Sigmoid colon (tissue), 7 donors: ENCODE results near the gene MAGI2. TPM values are rescaled to one million over a fixed set of nuclear protein-coding genes. Genes with fewer than 3 reads are reported as not detected.

Experiments
- DNase-seq: peaks from one replicate; pipeline ENCODE4 v3.0.0-alpha.2; 2019
- H3K27ac ChIP-seq, 4 donors: fragments of 200-600 bp; sonication (generic); one replicate each; pipeline ENCODE4 v1.5.1; 2016 to 2019; ENCODE audit warnings: mild to moderate bottlenecking in 1 of 4
- H3K27me3 ChIP-seq, 3 donors: fragments of 200-600 bp; sonication (generic); one replicate each; pipeline ENCODE4 v1.5.1; 2019; ENCODE audit warnings: mild to moderate bottlenecking in 1 of 3
- H3K36me3 ChIP-seq, 4 donors: fragments of 200-600 bp; sonication (generic); one replicate each; pipeline ENCODE4 v1.5.1; 2016 to 2019
- H3K4me1 ChIP-seq, 4 donors: fragments of 200-600 bp; sonication (generic); one replicate each; pipeline ENCODE4 v1.5.1; 2017 to 2019
- H3K4me3 ChIP-seq, 4 donors: fragments of 200-600 bp; sonication (generic); one replicate each; pipeline ENCODE4 v1.5.1; 2017 to 2019; ENCODE audit warnings: mild to moderate bottlenecking in 2 of 4, moderate library complexity in 1 of 4
- H3K9me3 ChIP-seq, 4 donors: fragments of 200-600 bp in 3 of 4; sonication (generic) in 3 of 4; one replicate each; pipeline versions ENCODE4 v1.5.1 to v1.6.1; 2013 to 2019
- EP300 ChIP-seq, 4 donors: sonication (generic); formaldehyde crosslinking; IDR thresholded peaks; one replicate each; pipeline ENCODE4 v1.6.1; 2017; ENCODE audit warnings: antibody characterized with exemption in 4 of 4
- POLR2A ChIP-seq, 2 donors: fragments of 450-650 bp; IDR thresholded peaks; one replicate each; pipeline ENCODE4 v1.6.1; 2016; ENCODE audit warnings: antibody characterized with exemption in 2 of 2, mild to moderate bottlenecking in 2 of 2, moderate library complexity in 2 of 2
- POLR2AphosphoS5 ChIP-seq, 4 donors: sonication (generic); formaldehyde crosslinking; IDR thresholded peaks; one replicate each; pipeline ENCODE4 v1.6.1; 2017; ENCODE audit warnings: antibody characterized with exemption in 4 of 4
- whole genome bisulfite sequencing, 2 donors: extraction: QIAGEN DNeasy Blood & Tissue Kit; methylation state at CpG; one replicate each; pipeline ENCODE4 v1.1.7; 2013; 5-methylcytosine and 5-hydroxymethylcytosine counted together
- intact Hi-C: fragments of 100-400 bp; cut with DNase I; formaldehyde crosslinking; loops from one replicate; pipeline ENCODE4 v1.15.1; 2023
- polyA plus RNA-seq, 3 donors: library from polyadenylated mRNA; stranded (reverse); fragments of 200-250 nt; gene quantifications; one replicate each; pipeline ENCODE4 v1.2.3, GENCODE V29; 2013
- total RNA-seq, 4 donors: library from RNA; depleted of rRNA; stranded (reverse); fragments of >200 nt; gene quantifications; one replicate each; pipeline ENCODE4 v1.1.0, GENCODE V29; 2016
- TF ChIP-seq, protein P1 (sequence below), 4 experiments: fragments of 450-650 bp in 3 of 4; fragments of 200-600 bp in 1 of 4; IDR thresholded peaks; one replicate each; pipeline ENCODE4 v1.5.1; 2016 to 2019; ENCODE audit warnings: antibody characterized with exemption in 4 of 4, mild to moderate bottlenecking in 3 of 4, moderate library complexity in 2 of 4
- donor health status: healthy with polysubstance abuse.
- donor health status: Bipolar disorder and iron deficiency.
- donor health status: healthy.

Gene MAGI2
- total and polyA plus RNA-seq, 7 donors, result 0.69 to 26.9 (median 14.7) TPM

DNA sequence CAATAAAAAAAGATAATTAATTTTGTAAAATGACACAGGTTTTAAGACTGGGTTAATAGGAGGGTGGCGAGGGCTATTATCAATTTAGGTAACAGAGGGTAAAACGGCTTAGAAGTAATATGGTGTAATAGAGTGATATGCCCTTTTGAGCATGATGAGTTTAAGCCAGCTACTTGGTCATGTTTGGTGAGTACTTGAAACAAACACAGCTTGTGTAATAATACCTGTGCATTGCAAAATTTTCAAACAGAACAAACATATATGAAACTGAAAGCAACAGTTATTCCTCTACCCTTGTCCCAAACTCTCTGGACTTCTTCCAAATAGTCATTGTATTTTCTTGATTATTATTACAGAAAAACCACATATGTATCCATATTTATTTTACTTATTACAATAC lies 241.7 kb downstream of the MAGI2 start:
- H3K9me3 ChIP-seq, result no peaks in the 10 kb centered on the region
- H3K27me3 ChIP-seq, result no peaks in the 10 kb centered on the region
- no peak overlapping the region for H3K4me3 ChIP-seq
- no peak for DNase-seq
- intact Hi-C loops, result no loop called here
- no peak overlapping the region for H3K27ac ChIP-seq
- H3K4me1 ChIP-seq, result no peaks in the 10 kb centered on the region
- H3K36me3 ChIP-seq, result no peaks in the 10 kb centered on the region
- no peak for TF ChIP-seq EP300 (IDR thresholded peaks at IDR 0.05)
- 76 to 83% methylated on average over 2 of the region's 2 CpGs for WGBS, 2 donors

DNA sequence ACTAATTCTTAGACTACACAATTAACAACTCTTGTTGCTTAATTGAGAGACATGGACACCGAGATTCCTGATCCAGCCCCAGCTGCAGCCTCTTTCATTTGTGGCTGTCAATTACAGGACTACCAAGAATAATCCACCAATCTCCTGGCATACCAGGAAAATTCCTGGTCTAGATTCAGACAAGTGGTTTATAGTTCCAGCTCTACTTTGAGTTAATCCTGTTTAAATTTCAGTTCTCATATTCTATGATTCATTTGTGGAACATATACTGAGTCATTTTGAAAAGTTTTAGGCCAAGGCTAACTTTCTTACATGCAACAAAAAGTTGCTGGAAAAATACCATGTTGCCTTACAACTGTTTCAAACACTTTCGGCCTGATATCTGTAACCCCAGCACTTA lies 253.5 kb downstream of the MAGI2 start:
- no peak for TF ChIP-seq POLR2AphosphoS5 (IDR thresholded peaks at IDR 0.05)
- TF ChIP-seq, protein P1, sequence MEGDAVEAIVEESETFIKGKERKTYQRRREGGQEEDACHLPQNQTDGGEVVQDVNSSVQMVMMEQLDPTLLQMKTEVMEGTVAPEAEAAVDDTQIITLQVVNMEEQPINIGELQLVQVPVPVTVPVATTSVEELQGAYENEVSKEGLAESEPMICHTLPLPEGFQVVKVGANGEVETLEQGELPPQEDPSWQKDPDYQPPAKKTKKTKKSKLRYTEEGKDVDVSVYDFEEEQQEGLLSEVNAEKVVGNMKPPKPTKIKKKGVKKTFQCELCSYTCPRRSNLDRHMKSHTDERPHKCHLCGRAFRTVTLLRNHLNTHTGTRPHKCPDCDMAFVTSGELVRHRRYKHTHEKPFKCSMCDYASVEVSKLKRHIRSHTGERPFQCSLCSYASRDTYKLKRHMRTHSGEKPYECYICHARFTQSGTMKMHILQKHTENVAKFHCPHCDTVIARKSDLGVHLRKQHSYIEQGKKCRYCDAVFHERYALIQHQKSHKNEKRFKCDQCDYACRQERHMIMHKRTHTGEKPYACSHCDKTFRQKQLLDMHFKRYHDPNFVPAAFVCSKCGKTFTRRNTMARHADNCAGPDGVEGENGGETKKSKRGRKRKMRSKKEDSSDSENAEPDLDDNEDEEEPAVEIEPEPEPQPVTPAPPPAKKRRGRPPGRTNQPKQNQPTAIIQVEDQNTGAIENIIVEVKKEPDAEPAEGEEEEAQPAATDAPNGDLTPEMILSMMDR (IDR thresholded peaks at IDR 0.05), result no peak
- no peak for TF ChIP-seq POLR2A (IDR thresholded peaks at IDR 0.05)
- intact Hi-C loops, result no loop called here
- no peaks in the 10 kb centered on the region for H3K9me3 ChIP-seq
- no peak overlapping the region for H3K4me3 ChIP-seq
- no peaks in the 10 kb centered on the region for H3K36me3 ChIP-seq
- H3K27ac ChIP-seq, result no peak overlapping the region
- 86 to 89% methylated on average over 2 of the region's 2 CpGs for WGBS, 2 donors
- DNase-seq, result no peak
- H3K4me1 ChIP-seq, result peaks cover 0 to 4% (median 0%) of the 10 kb centered on the region in 4 donors
- no peaks in the 10 kb centered on the region for H3K27me3 ChIP-seq

DNA sequence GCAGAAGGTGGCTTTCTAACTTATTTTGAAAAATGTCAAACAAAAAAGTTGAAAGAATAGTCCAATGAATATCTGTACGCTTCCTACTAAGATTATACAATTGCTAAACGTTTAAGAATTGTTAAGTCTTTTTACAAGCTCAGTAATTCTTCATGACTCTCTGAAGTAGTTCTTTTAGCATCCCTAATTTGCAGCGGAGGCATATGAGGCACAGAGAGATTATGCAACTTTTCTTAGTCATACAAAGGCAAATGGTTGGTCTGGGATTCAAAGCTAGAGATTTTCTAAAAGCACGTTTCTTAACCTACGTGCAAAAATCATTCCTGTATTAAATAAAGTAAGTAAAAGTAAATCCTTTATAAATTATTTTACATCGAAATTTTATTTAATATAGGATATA lies 254.2 kb downstream of the MAGI2 start:
- WGBS, 2 donors, result 71 to 78% methylated on average over 6 of the region's 6 CpGs

DNA sequence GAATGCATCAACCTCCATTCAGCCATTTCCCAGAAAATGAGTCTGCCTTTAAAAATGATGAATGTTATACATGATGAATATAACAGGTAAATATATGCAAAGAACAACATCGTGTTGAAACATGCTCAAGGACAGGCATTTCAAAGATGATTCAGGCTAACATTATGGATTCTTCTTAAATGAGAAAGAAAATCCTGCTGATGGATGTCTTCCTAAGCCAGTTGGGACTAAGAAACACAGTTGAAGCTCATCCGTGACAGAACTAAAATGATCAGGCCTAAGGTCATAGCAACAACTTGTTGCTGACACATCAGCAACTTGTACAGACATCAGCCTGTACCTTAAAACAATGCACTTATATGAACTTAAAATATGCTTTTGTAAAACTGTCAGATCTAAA lies 267.9 kb downstream of the MAGI2 start:
- H3K4me1 ChIP-seq, result no peaks in the 10 kb centered on the region

More for the DNA sequence above, 254.2 kb downstream of the MAGI2 start:
- TF ChIP-seq POLR2A (IDR thresholded peaks at IDR 0.05) (no peak), POLR2AphosphoS5 (IDR thresholded peaks at IDR 0.05) (no peak), EP300 (IDR thresholded peaks at IDR 0.05) (no peak)
- TF ChIP-seq, protein P1 (IDR thresholded peaks at IDR 0.05), result no peak
- Histone ChIP-seq H3K4me3 (no peak overlapping the region), H3K27me3 (no peaks in the 10 kb centered on the region), H3K27ac (no peak overlapping the region), H3K36me3 (no peaks in the 10 kb centered on the region), H3K9me3 (no peaks in the 10 kb centered on the region), H3K4me1 (peaks cover 0 to 4% (median 0%) of the 10 kb centered on the region in 4 donors)
- DNase-seq, result no peak
- intact Hi-C loops, result no loop called here

DNA sequence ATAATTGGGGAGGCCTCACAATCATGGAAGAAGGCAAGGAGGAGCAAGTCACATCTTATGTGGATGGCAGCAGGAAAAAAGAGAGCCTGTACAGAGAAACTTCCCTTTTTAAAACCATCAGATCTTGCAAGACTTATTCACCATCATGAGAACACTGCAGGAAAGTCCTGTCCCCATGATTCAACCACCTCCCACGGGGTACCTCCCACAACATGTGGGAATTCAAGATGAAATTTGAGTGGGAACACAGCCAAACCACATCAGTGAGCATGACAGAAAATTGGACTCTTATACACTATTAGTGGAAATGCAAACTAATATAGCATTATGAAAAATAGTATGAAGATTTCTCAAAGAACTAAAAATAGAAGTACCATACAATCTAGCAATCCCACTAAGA lies 271.2 kb downstream of the MAGI2 start:
- 42% methylated on average over 1 of the region's 1 CpG for WGBS, 2 donors
- no peak for TF ChIP-seq EP300 (IDR thresholded peaks at IDR 0.05)
- TF ChIP-seq POLR2A (IDR thresholded peaks at IDR 0.05), result no peak
- no peak for TF ChIP-seq POLR2AphosphoS5 (IDR thresholded peaks at IDR 0.05)
- TF ChIP-seq, protein P1 (IDR thresholded peaks at IDR 0.05), result no peak
- H3K4me1 ChIP-seq, result no peaks in the 10 kb centered on the region
- no peaks in the 10 kb centered on the region for H3K27me3 ChIP-seq
- intact Hi-C loops, result no loop called here
- no peak overlapping the region for H3K4me3 ChIP-seq
- H3K36me3 ChIP-seq, result no peaks in the 10 kb centered on the region
- H3K9me3 ChIP-seq, result no peaks in the 10 kb centered on the region
- H3K27ac ChIP-seq, result no peak overlapping the region
- no peak for DNase-seq

More for the DNA sequence above, 267.9 kb downstream of the MAGI2 start:
- intact Hi-C loops, result no loop called here
- Histone ChIP-seq H3K36me3 (no peaks in the 10 kb centered on the region), H3K9me3 (no peaks in the 10 kb centered on the region), H3K27me3 (no peaks in the 10 kb centered on the region), H3K4me3 (no peak overlapping the region), H3K27ac (no peak overlapping the region)
- DNase-seq, result no peak
- TF ChIP-seq POLR2AphosphoS5 (IDR thresholded peaks at IDR 0.05) (no peak), EP300 (IDR thresholded peaks at IDR 0.05) (no peak), POLR2A (IDR thresholded peaks at IDR 0.05) (no peak)
- TF ChIP-seq, protein P1 (IDR thresholded peaks at IDR 0.05), result no peak
- 88 to 91% methylated on average over 2 of the region's 2 CpGs for WGBS, 2 donors
